Measurements from ENCODE around the gene PCDH12. TPM values are rescaled to one million over a fixed set of nuclear protein-coding genes. Genes with fewer than 3 reads are reported as not detected.

The PCDH12 gene
- total and polyA plus RNA-seq, 2 of the 8 experiments (the other 6 are each of a cell fraction or from before 2014, with no cell fraction given) = 0.06 to 0.17 TPM

DNA sequence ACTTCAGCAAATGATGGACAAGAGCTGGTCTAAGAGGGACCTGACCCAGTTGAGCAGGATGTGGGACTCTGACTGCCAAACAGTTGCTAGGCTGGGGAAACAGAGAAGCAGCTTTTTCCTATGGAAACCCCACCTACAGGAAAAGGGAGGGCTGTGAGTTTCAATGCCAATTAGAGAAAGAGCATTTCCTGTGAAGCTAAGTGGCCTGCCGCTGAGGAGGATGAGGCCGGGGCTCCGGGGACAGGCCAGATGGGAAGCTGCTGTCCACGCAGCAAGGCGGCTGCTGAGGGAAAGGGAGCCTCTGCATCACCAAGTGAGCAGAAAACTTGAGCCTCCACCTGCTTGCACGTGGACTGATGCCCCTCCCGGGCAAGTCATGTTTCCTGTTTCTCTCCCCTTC is at the start of gene PCDH12 (continued):
- no peak for TF ChIP-seq BRCA1 (IDR thresholded peaks at IDR 0.05; ENCODE audit: low read depth, low read length)
